A549 (cell line): ENCODE measurements around the gene TOM1L1.

Experiments used
- MAFK ChIP-seq: fragments of 450-650 bp; IDR thresholded peaks from 2 replicates; pipeline ENCODE4 v1.6.1; 2014; ENCODE audit not compliant: partially characterized antibody
- MYC ChIP-seq: IDR thresholded peaks from 2 replicates; pipeline ENCODE4 v1.6.1; 2012; ENCODE audit warnings: mild to moderate bottlenecking, inconsistent platforms, low read length, improper control_type of control experiment, borderline replicate concordance
- PHF8 ChIP-seq: fragments of 200-600 bp; sonication (generic); IDR thresholded peaks from 2 replicates; pipeline ENCODE4 v1.6.1; 2016; ENCODE audit warnings: low read depth, mild to moderate bottlenecking, antibody characterized with exemption, moderate library complexity, borderline replicate concordance
- POLR2A ChIP-seq: IDR thresholded peaks from 2 replicates; pipeline ENCODE4 v1.6.1; 2012; ENCODE audit warnings: mild to moderate bottlenecking, low read length
- TP53 ChIP-seq: fragments of 250-450 bp; sonication (Bioruptor Pico); IDR thresholded peaks from 2 replicates; pipeline ENCODE4 v1.5.0; 2021; ENCODE audit warnings: mild to moderate bottlenecking, moderate library complexity
- ZFP36 ChIP-seq: fragments of 450-650 bp; IDR thresholded peaks from 2 replicates; pipeline ENCODE4 v1.6.1; 2014; ENCODE audit warnings: borderline replicate concordance; ENCODE audit not compliant: partially characterized antibody
- TF ChIP-seq, protein P1 (sequence below): fragments of 200-600 bp; sonication (generic); IDR thresholded peaks from 2 replicates; pipeline ENCODE4 v1.6.1; 2016; ENCODE audit warnings: antibody characterized with exemption, mild to moderate bottlenecking, moderate library complexity
- TF ChIP-seq, protein P2 (sequence below): fragments of >200 bp; sonication (Bioruptor Twin); formaldehyde crosslinking; IDR thresholded peaks from 3 replicates; pipeline ENCODE4 v1.5.1; 2016
- TF ChIP-seq, protein P3 (sequence below): fragments of 250-450 bp; sonication (Bioruptor Pico); IDR thresholded peaks from 2 replicates; pipeline ENCODE4 v1.5.0; 2021; ENCODE audit warnings: mild to moderate bottlenecking, moderate library complexity, borderline replicate concordance
- TF ChIP-seq, protein P4 (sequence below): IDR thresholded peaks from 2 replicates; pipeline ENCODE4 v1.6.1; 2012

DNA sequence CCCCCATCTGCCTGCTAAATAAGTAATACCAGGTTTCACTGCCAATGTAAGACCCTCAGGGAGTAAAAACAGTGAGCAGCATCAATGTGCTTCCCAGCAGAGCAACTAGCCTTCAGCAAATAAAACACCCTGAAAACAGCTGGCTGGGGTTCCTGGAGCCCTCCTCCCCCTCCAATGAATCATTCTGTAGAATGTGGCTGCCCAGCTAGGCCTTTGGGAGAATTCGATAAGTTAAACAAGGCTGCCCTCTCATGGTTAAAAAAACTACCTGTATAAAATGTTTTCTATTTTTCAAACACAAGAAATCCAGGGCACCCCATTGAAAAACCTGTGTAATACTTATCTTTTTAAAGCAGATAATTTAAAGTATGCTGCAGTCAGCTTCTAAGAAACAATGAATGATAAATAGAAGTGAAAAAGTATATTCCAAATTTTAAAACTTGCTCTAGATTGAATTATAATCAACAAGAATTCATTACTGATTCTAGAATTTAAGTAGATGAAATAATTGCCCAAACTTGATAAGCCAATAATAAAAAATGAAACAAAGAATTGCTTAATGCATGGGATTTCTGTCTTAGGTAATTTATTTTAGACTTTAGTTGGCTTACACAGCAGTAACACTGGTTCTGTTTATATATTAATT lies 9.4 kb upstream of the TOM1L1 start:
- TF ChIP-seq MAFK (no peak), POLR2A (no peak), MYC (no peak), ZFP36 (no peak), PHF8 (no peak), TP53 (no peak)
- TF ChIP-seq, protein P1, sequence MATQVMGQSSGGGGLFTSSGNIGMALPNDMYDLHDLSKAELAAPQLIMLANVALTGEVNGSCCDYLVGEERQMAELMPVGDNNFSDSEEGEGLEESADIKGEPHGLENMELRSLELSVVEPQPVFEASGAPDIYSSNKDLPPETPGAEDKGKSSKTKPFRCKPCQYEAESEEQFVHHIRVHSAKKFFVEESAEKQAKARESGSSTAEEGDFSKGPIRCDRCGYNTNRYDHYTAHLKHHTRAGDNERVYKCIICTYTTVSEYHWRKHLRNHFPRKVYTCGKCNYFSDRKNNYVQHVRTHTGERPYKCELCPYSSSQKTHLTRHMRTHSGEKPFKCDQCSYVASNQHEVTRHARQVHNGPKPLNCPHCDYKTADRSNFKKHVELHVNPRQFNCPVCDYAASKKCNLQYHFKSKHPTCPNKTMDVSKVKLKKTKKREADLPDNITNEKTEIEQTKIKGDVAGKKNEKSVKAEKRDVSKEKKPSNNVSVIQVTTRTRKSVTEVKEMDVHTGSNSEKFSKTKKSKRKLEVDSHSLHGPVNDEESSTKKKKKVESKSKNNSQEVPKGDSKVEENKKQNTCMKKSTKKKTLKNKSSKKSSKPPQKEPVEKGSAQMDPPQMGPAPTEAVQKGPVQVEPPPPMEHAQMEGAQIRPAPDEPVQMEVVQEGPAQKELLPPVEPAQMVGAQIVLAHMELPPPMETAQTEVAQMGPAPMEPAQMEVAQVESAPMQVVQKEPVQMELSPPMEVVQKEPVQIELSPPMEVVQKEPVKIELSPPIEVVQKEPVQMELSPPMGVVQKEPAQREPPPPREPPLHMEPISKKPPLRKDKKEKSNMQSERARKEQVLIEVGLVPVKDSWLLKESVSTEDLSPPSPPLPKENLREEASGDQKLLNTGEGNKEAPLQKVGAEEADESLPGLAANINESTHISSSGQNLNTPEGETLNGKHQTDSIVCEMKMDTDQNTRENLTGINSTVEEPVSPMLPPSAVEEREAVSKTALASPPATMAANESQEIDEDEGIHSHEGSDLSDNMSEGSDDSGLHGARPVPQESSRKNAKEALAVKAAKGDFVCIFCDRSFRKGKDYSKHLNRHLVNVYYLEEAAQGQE = no peak
- TF ChIP-seq, protein P2, sequence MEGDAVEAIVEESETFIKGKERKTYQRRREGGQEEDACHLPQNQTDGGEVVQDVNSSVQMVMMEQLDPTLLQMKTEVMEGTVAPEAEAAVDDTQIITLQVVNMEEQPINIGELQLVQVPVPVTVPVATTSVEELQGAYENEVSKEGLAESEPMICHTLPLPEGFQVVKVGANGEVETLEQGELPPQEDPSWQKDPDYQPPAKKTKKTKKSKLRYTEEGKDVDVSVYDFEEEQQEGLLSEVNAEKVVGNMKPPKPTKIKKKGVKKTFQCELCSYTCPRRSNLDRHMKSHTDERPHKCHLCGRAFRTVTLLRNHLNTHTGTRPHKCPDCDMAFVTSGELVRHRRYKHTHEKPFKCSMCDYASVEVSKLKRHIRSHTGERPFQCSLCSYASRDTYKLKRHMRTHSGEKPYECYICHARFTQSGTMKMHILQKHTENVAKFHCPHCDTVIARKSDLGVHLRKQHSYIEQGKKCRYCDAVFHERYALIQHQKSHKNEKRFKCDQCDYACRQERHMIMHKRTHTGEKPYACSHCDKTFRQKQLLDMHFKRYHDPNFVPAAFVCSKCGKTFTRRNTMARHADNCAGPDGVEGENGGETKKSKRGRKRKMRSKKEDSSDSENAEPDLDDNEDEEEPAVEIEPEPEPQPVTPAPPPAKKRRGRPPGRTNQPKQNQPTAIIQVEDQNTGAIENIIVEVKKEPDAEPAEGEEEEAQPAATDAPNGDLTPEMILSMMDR = peak; percentile 85
- TF ChIP-seq, protein P3, sequence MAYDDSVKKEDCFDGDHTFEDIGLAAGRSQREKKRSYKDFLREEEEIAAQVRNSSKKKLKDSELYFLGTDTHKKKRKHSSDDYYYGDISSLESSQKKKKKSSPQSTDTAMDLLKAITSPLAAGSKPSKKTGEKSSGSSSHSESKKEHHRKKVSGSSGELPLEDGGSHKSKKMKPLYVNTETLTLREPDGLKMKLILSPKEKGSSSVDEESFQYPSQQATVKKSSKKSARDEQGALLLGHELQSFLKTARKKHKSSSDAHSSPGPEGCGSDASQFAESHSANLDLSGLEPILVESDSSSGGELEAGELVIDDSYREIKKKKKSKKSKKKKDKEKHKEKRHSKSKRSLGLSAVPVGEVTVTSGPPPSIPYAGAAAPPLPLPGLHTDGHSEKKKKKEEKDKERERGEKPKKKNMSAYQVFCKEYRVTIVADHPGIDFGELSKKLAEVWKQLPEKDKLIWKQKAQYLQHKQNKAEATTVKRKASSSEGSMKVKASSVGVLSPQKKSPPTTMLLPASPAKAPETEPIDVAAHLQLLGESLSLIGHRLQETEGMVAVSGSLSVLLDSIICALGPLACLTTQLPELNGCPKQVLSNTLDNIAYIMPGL (CRISPR knock-in tag) = no peak
- TF ChIP-seq, protein P4, sequence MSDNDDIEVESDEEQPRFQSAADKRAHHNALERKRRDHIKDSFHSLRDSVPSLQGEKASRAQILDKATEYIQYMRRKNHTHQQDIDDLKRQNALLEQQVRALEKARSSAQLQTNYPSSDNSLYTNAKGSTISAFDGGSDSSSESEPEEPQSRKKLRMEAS = no peak
